ENCODE data around the gene CNBD2. TPM values are rescaled to one million over a fixed set of nuclear protein-coding genes. Genes with fewer than 3 reads are reported as not detected.

CNBD2 gene
- polyA plus RNA-seq, 1 donor (not counting 4 experiments of a cell fraction or from before 2014, with no cell fraction given) = 3.0 TPM

Small RNA genes within 50 kb of the gene (small RNA-seq; reads per million reads assigned to genes)
- gene RNU6-937P (ENCODE audit: insufficient read length in 3 of 3, low read depth in 3 of 3, low replicate concordance in 1 of 3) = 0 to 1.0 (median 0.25) reads per million in 3 experiments

Other genes with a start within 250 kb of the CNBD2 start
- 37.4 to 146 TPM (median 139 TPM) in 3 replicates for gene RBM39, start 226.3 kb upstream of the CNBD2 start, polyA plus RNA-seq
- gene PHF20, start 196.6 kb upstream of the CNBD2 start, polyA plus RNA-seq = 23.2 to 31.9 TPM (median 27.6 TPM) in 3 replicates
- gene SCAND1, start 14.1 kb upstream of the CNBD2 start, polyA plus RNA-seq = 5.8 to 11.7 TPM (median 10.5 TPM) in 3 replicates
- gene EPB41L1, start 186.2 kb downstream of the CNBD2 start, polyA plus RNA-seq = 1.2 to 2.6 TPM (median 1.8 TPM) in 3 replicates

Data from keratinocyte (primary cell).